ENCODE results near the gene SEPTIN3.

DNA sequence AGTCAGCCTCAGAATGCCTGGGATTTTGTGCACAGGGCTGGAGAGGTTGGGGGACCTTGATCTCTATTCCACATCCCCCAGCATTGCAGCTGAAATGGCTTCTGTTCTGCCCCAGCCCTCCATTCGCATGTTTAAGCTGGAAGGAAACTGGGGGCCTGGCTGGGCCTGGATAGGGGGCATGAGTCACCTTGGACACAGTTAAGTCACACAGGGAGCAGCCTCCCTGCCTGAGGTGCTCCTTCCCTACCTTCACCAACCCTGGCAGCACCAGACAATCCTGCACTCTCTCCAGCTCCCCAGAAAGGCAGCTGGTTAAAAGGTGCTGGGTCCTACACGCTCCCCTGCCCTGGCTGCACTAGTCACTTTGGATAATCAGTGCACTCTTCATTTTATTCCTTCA, 16.5 kb upstream of the SEPTIN3 start:
- TF ChIP-seq, protein P1, sequence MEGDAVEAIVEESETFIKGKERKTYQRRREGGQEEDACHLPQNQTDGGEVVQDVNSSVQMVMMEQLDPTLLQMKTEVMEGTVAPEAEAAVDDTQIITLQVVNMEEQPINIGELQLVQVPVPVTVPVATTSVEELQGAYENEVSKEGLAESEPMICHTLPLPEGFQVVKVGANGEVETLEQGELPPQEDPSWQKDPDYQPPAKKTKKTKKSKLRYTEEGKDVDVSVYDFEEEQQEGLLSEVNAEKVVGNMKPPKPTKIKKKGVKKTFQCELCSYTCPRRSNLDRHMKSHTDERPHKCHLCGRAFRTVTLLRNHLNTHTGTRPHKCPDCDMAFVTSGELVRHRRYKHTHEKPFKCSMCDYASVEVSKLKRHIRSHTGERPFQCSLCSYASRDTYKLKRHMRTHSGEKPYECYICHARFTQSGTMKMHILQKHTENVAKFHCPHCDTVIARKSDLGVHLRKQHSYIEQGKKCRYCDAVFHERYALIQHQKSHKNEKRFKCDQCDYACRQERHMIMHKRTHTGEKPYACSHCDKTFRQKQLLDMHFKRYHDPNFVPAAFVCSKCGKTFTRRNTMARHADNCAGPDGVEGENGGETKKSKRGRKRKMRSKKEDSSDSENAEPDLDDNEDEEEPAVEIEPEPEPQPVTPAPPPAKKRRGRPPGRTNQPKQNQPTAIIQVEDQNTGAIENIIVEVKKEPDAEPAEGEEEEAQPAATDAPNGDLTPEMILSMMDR (IDR thresholded peaks at IDR 0.05): no peak
- TF ChIP-seq POLR2A (IDR thresholded peaks at IDR 0.05): no peak

Measured in tibial nerve (tissue), 3 donors.